ENCODE results near the gene TMEM123.

TMEM123 gene

DNA sequence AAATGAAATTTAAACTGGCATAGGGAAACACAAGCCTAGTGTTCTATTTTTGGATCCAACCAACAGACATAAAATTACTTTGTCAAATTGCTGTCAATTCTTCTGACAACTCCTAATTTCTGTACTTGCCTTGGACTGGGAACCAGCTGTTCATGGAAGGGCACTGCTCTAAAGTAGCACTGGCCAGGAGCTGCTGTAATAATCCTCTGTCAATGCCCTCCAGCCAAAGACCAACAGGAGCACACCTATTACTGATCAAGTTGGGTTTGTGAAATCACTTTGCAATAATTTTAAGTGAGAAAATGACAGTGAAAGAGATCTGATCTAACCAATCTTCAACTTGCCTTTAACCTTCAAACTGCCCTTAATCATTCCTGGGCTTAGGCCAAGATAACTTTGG, 18.9 kb upstream of the TMEM123 start:
- DNase-seq: no peak

DNA sequence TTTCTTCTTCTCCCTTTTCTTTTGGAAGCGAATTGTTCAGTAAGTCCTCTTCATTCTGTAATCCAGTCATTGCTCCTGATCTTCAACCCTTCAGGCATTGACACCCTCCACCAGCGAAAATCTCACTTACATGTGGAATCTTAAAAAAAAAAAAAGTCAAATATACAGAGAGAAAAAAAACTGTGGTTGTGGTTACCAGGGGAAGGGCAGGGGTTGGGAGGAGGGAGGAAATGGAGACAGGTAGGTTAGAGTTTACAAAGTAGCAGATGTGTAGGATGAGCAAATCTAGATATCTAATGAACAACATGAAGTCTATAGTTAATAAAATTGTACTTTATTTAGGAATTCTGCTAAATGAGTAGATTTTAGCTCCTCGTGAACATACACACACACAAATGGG, 17.7 kb upstream of the TMEM123 start:
- DNase-seq: no peak

DNA sequence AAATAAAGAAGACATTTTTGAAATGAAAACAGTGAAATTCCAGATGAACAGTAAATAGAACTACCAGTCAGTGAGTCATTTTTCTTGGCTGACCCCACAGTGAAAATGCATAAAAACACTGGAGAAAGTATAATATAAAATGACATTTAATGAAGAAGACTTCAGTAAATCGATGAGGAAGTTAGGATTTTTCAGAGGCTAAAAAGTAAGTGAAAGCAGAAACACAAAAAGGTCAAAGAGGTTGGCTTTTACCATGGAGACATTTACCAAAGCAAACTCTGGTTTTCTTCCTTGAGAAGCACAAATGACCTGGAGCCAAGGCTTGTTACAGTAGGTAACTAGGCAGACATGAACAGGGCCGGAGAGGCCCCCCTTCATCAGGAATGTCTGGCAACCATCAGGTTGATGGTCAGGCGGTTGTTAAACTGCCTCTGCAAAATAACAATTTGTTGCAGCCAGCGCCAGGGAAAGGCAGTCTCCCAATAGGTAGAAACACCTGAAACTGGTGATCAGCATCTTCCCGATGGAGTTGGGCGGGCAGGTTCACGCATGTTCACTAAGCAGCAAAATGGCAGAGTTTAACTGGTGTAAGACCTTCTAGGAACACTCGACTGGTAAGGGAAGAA, 16.7 kb upstream of the TMEM123 start:
- no peak for DNase-seq

- no peak for DNase-seq
These were observed 16.1 kb upstream of the TMEM123 start for GRCh38 chr11:102468616-102469195.

GRCh38 chr11:102467853-102468580, 15.5 kb upstream of the TMEM123 start:
- DNase-seq: no peak

DNA sequence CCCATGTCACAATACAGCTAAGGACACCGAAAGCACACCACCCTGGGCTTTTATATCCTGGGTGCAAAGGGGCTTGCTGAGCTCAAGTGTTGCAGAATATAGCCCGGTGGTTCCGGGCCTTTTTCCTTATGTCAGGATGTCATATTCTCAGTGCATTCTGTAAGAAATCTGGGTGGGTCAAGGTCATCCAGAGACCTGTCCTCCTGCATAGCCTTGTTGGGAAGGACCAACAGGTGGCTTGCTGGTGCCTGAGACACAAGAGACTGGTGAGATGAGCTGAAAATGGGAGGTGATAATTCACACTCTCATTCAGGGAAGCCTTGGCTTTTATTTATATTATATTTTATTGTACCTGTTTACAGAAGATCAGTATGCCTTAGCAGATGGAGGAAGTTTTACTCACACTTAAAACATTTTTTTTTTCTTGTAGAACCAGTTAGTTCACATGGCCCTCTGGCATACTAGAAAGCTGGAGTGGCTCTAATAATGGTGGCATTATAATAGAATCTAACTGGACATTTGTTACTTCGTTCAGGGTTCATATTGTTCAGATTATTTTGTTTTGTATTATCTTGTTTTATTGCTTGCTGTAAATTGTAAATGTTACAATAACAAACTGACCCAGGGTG, 14.6 kb upstream of the TMEM123 start:
- DNase-seq: no peak

GRCh38 chr11:102465696-102466095, 13.1 kb upstream of the TMEM123 start:
- peak in 1 of 2 donors; percentile 32 for DNase-seq

GRCh38 chr11:102464859-102465500, 12.4 kb upstream of the TMEM123 start:
- DNase-seq: peak in 1 of 2 donors; percentile 46

DNA sequence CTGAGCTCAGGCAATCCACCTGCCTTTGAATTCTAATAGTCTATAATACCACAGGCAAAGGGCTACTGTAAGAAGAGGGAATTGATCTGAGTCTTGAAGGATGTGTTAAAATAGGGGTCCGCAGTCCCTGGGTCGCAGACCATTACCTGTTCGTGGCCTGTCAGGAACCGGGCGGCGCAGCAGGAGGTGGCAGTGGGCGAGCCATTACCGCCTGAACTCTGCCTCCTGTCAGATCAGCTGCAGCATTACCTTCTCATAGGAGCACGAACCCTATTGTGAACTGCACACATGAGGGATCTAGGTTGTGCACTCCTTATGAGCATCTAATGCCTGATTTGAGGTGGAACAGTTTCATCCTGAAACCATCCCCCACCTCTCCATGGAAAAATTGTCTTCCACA, 11.5 kb upstream of the TMEM123 start:
- DNase-seq: no peak

- no peak for DNase-seq
These were observed 10.0 kb upstream of the TMEM123 start for GRCh38 chr11:102462610-102463009.

DNA sequence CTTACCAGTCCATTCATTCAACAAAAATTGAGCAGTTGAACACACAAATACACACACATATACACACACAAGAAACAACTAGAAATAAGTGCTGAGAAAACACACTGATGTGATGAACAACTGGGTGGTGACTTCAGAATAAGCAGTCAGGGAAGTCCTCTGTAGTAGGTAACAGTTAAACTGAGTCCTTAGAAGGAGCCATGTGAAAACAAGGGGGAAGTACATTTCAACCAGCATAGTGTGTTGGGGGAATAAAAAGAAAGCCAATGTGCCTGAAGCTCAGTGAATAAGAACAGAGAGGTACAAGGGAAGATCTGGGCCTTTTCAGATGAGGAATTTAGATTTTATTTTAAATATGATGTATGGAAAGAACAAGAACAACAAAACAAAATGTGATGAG, 6.8 kb upstream of the TMEM123 start:
- no peak for DNase-seq

DNA sequence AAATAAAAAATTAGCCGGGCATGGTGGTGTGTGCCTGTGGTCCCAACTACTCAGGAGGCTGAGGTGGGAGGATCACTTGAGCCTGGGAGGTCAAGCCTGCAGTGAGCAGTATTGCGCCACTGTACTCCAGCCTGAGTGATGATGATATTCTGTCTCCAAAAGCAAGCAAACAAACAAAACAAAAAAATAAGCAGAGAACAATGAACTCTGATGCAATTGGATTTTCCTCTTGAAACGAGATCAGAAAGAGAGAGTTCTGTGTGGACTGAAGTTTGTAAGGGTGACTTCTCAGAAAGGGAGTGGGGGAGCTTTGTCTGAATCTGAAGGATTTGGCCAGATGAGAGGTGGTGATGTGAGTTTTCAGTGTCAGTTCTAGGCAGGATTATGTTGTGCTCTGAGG, 6.0 kb upstream of the TMEM123 start:
- no peak for DNase-seq

- no peak for DNase-seq
These were observed 5.3 kb upstream of the TMEM123 start for GRCh38 chr11:102457865-102458264.

GRCh38 chr11:102457056-102457677, 4.6 kb upstream of the TMEM123 start:
- DNase-seq: no peak

GRCh38 chr11:102456381-102456780, 3.8 kb upstream of the TMEM123 start:
- DNase-seq: no peak

- DNase-seq: no peak
These were observed 1.4 kb upstream of the TMEM123 start for GRCh38 chr11:102453921-102454320.

DNA sequence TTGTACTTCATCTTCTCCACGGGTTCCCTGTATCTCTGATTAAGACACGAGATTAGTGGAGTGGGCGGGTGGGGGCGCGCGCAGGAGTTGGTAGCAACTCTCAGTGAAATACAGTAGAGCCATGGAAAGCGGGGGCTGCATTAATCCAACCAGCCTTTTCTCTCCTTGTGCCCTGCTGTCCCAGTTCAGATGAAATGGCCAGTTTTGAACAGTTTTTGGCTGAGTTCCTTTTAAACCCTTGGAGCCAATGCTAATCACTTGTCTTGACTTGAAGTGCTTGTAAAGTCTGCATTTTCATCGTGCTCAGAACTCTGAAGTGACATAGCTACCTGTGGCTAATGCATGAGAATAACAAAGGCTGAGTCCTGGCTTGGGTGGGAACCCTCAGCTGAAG, 734 bp upstream of the TMEM123 start:
- no peak for DNase-seq

GRCh38 chr11:102451681-102452460, 694 bp downstream of the TMEM123 start:
- peak; percentile 41 to 78 for DNase-seq

GRCh38 chr11:102451041-102451680, 1.4 kb downstream of the TMEM123 start:
- no peak for DNase-seq

- no peak for DNase-seq
These were observed 2.7 kb downstream of the TMEM123 start for GRCh38 chr11:102449651-102450570.

- peak in 1 of 2 donors; percentile 17 for DNase-seq
These were observed 3.7 kb downstream of the TMEM123 start for GRCh38 chr11:102448869-102449224.
